AG09319 (cell line): ENCODE results near the gene PLCL1.

Experiments used
- DNase-seq: peaks from one replicate; pipeline ENCODE4 v3.0.0-alpha.2; 2010; ENCODE audit warnings: low read depth; ENCODE audit errors: extremely low read depth
- TF ChIP-seq, protein P1 (sequence below): IDR thresholded peaks from 2 replicates; pipeline ENCODE4 v1.5.1; 2011; ENCODE audit warnings: low read depth, mild to moderate bottlenecking, inconsistent platforms, low read length, moderate library complexity

The PLCL1 gene

DNA sequence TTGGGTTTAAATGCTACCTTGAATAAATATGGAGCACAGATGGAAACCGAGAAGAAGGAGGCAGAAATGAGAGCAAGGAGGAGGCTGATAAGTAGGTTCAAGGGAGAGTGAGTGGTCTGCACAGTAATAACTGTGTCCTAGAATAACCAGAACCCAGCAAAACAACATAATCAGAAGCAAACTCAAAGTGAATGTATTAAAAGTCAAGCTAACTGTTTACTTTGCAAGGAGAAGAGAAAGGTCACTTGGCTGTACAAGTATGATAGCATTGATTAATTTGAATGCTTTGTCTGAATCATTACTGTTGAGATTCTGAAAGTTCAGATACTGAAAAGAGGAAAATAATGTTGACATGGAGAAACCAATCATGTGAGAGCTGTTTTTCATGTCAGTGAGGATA, 258.8 kb downstream of the PLCL1 start:
- no peak for DNase-seq

DNA sequence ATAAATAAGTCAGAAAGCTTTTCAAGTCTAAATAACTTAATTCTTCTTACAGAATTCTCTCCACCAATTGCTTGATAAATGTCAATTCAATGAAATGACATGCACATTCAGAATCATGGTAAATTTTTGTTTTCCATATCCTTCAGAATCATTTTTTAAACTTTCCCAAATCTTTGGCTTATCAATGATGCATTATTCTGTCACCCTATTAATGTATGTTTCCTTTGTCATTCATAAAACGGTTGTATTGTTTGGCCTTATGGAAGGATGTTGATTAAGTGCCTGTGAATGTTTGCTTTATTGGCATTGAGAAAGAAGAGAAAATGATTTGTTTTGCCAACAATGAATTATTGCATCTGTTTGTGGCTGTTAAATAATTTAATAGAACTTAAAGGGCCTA, 260.9 kb downstream of the PLCL1 start:
- TF ChIP-seq, protein P1, sequence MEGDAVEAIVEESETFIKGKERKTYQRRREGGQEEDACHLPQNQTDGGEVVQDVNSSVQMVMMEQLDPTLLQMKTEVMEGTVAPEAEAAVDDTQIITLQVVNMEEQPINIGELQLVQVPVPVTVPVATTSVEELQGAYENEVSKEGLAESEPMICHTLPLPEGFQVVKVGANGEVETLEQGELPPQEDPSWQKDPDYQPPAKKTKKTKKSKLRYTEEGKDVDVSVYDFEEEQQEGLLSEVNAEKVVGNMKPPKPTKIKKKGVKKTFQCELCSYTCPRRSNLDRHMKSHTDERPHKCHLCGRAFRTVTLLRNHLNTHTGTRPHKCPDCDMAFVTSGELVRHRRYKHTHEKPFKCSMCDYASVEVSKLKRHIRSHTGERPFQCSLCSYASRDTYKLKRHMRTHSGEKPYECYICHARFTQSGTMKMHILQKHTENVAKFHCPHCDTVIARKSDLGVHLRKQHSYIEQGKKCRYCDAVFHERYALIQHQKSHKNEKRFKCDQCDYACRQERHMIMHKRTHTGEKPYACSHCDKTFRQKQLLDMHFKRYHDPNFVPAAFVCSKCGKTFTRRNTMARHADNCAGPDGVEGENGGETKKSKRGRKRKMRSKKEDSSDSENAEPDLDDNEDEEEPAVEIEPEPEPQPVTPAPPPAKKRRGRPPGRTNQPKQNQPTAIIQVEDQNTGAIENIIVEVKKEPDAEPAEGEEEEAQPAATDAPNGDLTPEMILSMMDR, result no peak
- DNase-seq, result no peak

More for the DNA sequence above, 258.8 kb downstream of the PLCL1 start:
- TF ChIP-seq, protein P1, result no peak

DNA sequence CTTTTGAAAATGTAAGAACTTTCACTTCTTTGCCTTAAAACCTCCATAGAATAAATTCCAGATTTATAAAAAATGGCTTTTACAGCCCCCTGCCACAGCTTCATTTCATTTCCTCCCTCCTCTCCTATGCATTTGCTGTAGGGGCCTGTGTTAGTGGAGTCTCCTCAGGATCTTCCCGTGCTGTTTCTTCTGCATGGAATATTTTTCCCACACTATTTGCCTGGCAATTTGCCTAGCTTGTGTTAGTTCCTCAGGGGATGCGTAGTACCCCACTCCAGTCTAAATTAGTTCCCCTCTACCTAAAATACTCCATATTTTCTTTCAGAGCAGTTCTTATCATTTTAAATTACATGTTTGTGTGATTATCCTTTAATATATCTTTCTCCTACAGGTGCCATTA, 262.2 kb downstream of the PLCL1 start:
- TF ChIP-seq, protein P1, result no peak
- DNase-seq, result no peak

DNA sequence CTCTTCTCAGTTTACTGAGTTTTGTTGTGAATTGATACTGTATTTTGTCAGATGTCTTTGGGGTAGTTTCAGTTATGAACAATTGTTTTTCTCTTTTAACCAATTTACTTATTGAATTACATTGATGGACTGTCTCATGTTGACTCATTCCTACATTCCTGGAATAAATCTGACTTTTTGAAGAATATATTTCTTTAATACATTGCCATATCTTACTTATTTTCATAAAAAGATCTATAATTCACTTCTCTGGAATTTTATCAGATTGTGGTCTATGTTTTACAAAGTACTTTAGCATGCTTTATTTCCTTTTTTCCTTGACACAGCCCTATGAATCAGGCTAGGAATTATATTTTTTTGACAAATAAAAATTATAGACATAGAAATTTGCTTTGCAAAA, 268.3 kb downstream of the PLCL1 start:
- DNase-seq, result no peak
- TF ChIP-seq, protein P1, result no peak

DNA sequence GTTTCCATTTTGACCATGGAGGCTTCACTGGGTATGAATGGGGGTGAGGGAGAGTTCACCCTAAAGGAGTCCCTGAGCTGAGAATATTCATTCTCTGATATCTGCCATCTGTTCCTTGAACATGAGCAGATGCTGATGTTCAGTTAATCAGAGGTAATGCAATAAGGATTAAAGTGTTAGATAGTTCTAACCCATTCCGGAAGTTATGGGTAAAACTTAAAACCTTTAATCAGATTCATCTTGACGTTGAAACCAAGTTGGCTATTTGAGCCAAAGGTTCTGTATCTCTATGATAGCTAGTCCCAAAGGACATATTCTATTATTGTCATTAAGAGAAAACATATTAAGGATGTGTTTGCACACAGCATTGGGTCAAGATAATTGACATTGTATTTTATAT, 268.9 kb downstream of the PLCL1 start:
- no peak for DNase-seq
- TF ChIP-seq, protein P1, result no peak

DNA sequence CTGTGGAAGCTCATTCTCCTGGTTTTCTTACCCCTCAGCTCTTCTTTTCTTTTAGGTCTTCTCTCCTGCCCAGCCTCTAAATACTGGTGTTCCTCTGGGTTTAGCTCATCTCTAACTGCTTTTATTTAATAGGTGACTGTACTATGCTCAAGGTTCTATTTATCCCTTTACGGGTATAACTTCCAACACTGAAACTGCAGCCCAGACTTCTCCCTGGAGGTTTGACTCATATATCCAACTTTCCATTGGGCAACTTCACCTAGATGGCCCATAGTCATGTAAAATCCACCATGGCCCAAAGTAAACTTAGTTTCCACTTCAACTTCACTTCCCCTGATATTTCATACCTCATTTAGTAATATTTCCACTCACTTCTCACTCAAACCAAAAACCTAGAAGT, 273.1 kb downstream of the PLCL1 start:
- TF ChIP-seq, protein P1, result no peak

DNA sequence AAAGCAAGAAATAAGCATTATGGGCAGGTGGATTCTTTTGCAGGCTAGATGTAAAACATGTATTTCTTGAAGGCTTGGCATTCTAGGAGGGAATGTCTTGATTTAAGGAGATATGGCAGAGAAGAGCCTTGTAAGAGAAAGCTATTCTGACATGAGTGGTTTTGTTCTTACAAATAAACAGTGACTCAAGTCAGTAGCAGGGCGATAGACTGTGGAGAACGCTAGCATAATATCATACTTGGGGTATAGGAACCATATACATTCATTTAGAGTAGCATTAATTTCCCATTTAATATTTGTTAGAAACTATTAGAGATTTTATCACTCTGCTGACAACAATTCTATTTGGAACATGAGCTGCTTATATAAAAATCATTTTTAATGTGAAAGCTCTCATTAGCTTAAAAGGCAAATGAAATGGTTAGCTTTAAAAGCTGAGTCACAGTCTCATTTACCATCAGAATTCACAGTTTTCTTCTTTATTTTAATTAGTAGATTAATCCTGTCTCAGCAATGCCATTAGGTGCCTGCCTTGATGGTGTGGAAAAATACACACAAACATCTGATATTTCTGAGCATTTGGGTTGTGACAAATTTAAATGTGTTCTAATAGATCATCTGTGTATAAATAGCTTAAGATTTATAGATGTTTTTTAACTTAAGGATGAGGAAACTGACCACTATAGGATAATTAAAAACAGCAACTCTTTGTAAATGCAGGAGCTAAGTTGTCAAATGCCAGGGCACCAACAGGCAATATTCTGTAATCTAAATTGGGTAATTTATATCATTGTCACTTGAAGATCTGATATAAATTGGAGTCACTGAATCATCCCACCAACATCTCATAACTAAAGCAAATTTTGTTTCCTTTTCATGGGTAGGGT, 276.7 kb downstream of the PLCL1 start:
- no peak for DNase-seq
- TF ChIP-seq, protein P1, result no peak

More for the DNA sequence above, 273.1 kb downstream of the PLCL1 start:
- DNase-seq, result no peak
